Measurements from ENCODE around the gene BCL2A1. TPM values are rescaled to one million over a fixed set of nuclear protein-coding genes. Genes with fewer than 3 reads are reported as not detected.
"Not testable (repeated sequence)": the region's sequence is repeated elsewhere in the genome, so short reads cannot be mapped to it uniquely, and the experiment has no call there.

BCL2A1 gene
- total and polyA plus RNA-seq, 12 donors, result 0.30 to 11.1 (median 0.67) TPM; not detected in 2

- intact Hi-C loops (cut with DNase I), result no loop called here
- H3K9me3 ChIP-seq, result no peaks in the 10 kb centered on the region
- DNase-seq (no peak), ATAC-seq (no peak)
- WGBS, 2 donors, result 46 to 57% methylated on average over 1 of the region's 1 CpG
- H3K4me1 ChIP-seq, result peaks cover 0 to 17% (median 0%) of the 10 kb centered on the region in 9 donors
- TF ChIP-seq CTCF (IDR thresholded peaks at IDR 0.05), result no peak
- no peaks in the 10 kb centered on the region for H3K36me3 ChIP-seq
- no peak overlapping the region for H3K27ac ChIP-seq
- no peak overlapping the region for H3K4me3 ChIP-seq
- peaks cover 0 to 30% (median 6%) of the 10 kb centered on the region in 7 donors for H3K27me3 ChIP-seq
Measured at GRCh38 chr15:79943820-79944219, 27.2 kb downstream of the BCL2A1 start.

GRCh38 chr15:79942741-79943481 is 28.1 kb downstream of the BCL2A1 start:
- TF ChIP-seq CTCF (IDR thresholded peaks at IDR 0.05), result no peak
- H3K4me3 ChIP-seq, result no peak overlapping the region
- no peak for DNase-seq
- H3K27me3 ChIP-seq, result peaks cover 0 to 30% (median 6%) of the 10 kb centered on the region in 7 donors
- ATAC-seq, result no peak
- WGBS, 2 donors, result 89 to 91% methylated on average over 7 of the region's 7 CpGs
- H3K9me3 ChIP-seq, result no peaks in the 10 kb centered on the region
- intact Hi-C loops (cut with DNase I), result no loop called here
- no peak overlapping the region for H3K27ac ChIP-seq
- H3K36me3 ChIP-seq, result no peaks in the 10 kb centered on the region
- H3K4me1 ChIP-seq, result peaks cover 0 to 11% (median 0%) of the 10 kb centered on the region in 9 donors

- intact Hi-C loops (cut with DNase I), result no loop called here
- H3K9me3 ChIP-seq, result no peaks in the 10 kb centered on the region
- 56 to 65% methylated on average over 4 of the region's 4 CpGs for WGBS, 2 donors
- H3K4me3 ChIP-seq, result no peak overlapping the region
- no peak overlapping the region for H3K27ac ChIP-seq
- peaks cover 0 to 29% (median 4%) of the 10 kb centered on the region in 7 donors for H3K27me3 ChIP-seq
- no peaks in the 10 kb centered on the region for H3K36me3 ChIP-seq
- DNase-seq, result no peak
- peaks cover 0 to 5% (median 0%) of the 10 kb centered on the region in 9 donors for H3K4me1 ChIP-seq
- no peak for TF ChIP-seq CTCF (IDR thresholded peaks at IDR 0.05)
- no peak for ATAC-seq
Measured at GRCh38 chr15:79939399-79939798, 31.6 kb downstream of the BCL2A1 start.

DNA sequence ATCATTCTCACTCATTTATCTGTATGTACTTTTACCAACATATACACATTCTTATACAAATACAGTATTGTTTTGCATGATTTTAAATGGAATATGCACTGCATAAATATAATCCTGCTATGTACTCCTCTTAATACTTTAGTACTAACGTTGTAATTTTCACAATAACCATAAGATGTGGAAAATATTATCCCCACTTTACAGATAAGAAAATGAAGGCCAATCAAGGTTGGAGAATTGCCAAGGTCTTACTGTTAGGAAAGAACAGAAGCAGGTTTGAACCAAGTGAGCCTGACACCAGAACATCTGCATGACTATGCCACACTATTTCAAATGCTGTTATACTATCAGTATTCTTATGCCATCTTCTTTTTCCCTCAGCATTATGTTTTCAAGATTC is 32.9 kb downstream of the BCL2A1 start:
- Histone ChIP-seq H3K27ac (no peak overlapping the region), H3K27me3 (peaks cover 0 to 35% (median 7%) of the 10 kb centered on the region in 7 donors), H3K4me1 (peaks cover 0 to 5% (median 0%) of the 10 kb centered on the region in 9 donors), H3K9me3 (no peaks in the 10 kb centered on the region), H3K4me3 (no peak overlapping the region), H3K36me3 (no peaks in the 10 kb centered on the region)
- 40 to 77% methylated on average over 1 of the region's 1 CpG for whole genome bisulfite sequencing, 2 donors
- no peak for ATAC-seq
- DNase-seq, result no peak
- TF ChIP-seq CTCF (IDR thresholded peaks at IDR 0.05), result no peak
- intact Hi-C loops (cut with DNase I), result no loop called here

DNA sequence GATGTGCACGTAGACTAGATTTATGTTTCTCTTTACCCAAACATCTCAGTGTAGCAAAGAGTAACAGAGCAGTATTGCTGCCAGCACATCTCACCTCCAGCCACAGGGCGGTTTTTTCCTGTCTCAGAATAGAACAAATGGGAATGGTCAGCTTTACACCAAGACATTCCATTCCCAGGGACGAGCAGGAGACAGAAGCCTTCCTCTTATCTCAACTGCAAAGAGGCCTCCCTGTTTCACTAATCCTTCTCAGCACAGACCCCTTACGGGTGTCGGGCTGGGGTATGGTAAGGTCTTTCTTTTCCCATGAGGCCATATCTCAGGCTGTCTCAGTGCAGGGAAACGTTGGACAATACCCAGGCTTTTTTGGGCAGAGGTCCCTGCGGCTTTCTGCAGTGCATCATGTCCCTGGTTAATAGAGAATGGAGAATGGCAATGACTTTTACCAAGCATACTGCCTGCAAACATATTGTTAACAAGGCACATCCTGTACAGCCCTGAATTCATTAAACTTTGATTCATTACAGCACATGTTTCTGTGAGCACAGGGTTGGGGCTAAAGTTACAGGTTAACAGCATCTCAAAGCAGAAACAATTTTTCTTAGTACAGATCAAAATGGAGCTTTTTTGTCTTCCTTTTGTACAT is 35.3 kb downstream of the BCL2A1 start:
- ATAC-seq; intact Hi-C loops (cut with DNase I); DNase-seq; H3K4me1 ChIP-seq; H3K4me3 ChIP-seq; H3K36me3 ChIP-seq; H3K9me3 ChIP-seq; H3K27ac ChIP-seq: not testable (repeated sequence)
- H3K27me3 ChIP-seq, result peaks cover 0 to 30% (median 12%) of the 10 kb centered on the region in 7 donors
- WGBS, 2 donors, result 23 to 25% methylated on average over 7 of the region's 7 CpGs

Data from heart right ventricle (tissue), 16 donors.